Regular cardiac myocyte (primary cell): ENCODE data around the gene ZNF2. TPM values are rescaled to one million over a fixed set of nuclear protein-coding genes. Genes with fewer than 3 reads are reported as not detected.

Experiments used
- total RNA-seq: library from RNA; depleted of rRNA; stranded (reverse); fragments of >200 nt; gene quantifications from 2 replicates; pipeline ENCODE4 v1.2.3, GENCODE V29; 2014

Gene ZNF2
- 7.5 and 13.2 TPM in 2 replicates for total RNA-seq

GRCh38 chr2:95165371-95166064, at the start of gene ZNF2:
ZNF2 (plus strand) TSS chr2:95165809; CDS start chr2:95176227, 10,418 bp downstream.

GRCh38 chr2:95121407-95122196, 44.0 kb upstream of the ZNF2 start, which contains the start of gene MRPS5:
MRPS5 (minus strand) TSS chr2:95121808; CDS start chr2:95121791, 17 bp downstream.

GRCh38 chr2:95159690-95160449, 5.7 kb upstream of the ZNF2 start, which contains the start of gene ZNF514:
ZNF514 (minus strand) TSS chr2:95159848; CDS start chr2:95153253, 6,595 bp downstream.

GRCh38 chr2:95207111-95207961, 41.7 kb downstream of the ZNF2 start, which contains the start of gene ZNF892:
ZNF892 (plus strand) TSS chr2:95207521; CDS start chr2:95207816, 295 bp downstream.

Other genes starting within 250 kb of the ZNF2 start
- 0.85 and 0.96 TPM in 2 replicates for gene MAL, start 140.1 kb upstream of the ZNF2 start, total RNA-seq
- 47.1 and 56.2 TPM in 2 replicates for gene MRPS5, start 44.0 kb upstream of the ZNF2 start, total RNA-seq
- gene ZNF514, start 6.0 kb upstream of the ZNF2 start, total RNA-seq: 8.8 and 18.3 TPM in 2 replicates
- 4.0 and 4.8 TPM in 2 replicates for gene ZNF892, start 41.7 kb downstream of the ZNF2 start, total RNA-seq
- gene PROM2, start 108.6 kb downstream of the ZNF2 start, total RNA-seq: under 0.01 and 0.28 TPM in 2 replicates
- 0.77 and 1.4 TPM in 2 replicates for gene KCNIP3, start 131.5 kb downstream of the ZNF2 start, total RNA-seq
- gene FAHD2A, start 236.9 kb downstream of the ZNF2 start, total RNA-seq: 15.5 and 29.3 TPM in 2 replicates